PFSK-1 (cell line): ENCODE data around the gene RALGPS2.

Experiments used
- FOXP2 ChIP-seq: optimal IDR thresholded peaks from 2 replicates; pipeline ENCODE3; 2011; ENCODE audit warnings: borderline replicate concordance, control low read depth, inconsistent platforms; ENCODE audit not compliant: insufficient read depth; ENCODE audit errors: extremely low read length, extremely low read depth
- POLR2AphosphoS5 ChIP-seq: IDR thresholded peaks from 2 replicates; pipeline ENCODE4 v1.6.1; 2012; ENCODE audit warnings: low read depth, mild to moderate bottlenecking, control low read depth, low read length, moderate library complexity

DNA sequence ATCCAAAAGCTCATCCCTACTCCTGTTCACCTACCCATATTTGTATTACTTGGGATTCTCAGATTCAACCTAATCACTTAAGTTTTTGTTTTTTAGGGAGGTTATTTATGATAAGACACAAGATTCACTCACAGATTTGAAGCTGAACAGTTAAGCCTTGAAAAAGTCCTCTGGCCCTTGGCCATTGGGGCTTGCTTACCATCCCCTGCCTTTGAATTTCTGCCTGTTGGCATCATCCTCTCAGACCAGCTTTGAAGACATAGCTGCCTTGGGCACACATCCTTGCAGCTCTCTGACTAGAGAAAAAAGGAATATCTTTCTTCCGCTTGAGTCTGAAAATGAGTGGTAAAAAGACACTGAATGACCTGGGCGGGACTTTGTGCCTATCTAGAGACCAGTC is 41.8 kb upstream of the RALGPS2 start:
- TF ChIP-seq FOXP2 (no peak), POLR2AphosphoS5 (no peak)
